GM23338 (cell line): Measurements from ENCODE around the gene ATP8B4.

ENCODE experiments used
- CREB1 ChIP-seq: fragments of 250-450 bp; sonication (Bioruptor Pico); IDR thresholded peaks from 2 replicates; pipeline ENCODE4 v1.5.0; 2020; ENCODE audit warnings: low read depth, mild to moderate bottlenecking, moderate library complexity
- EZH2 ChIP-seq: fragments of 200-600 bp; sonication (generic); IDR thresholded peaks from one replicate; pipeline ENCODE4 v1.8.0; 2017; ENCODE audit warnings: antibody characterized with exemption, mild to moderate bottlenecking, low read depth; ENCODE audit not compliant: unreplicated experiment
- EZH2phosphoT487 ChIP-seq: fragments of 200-600 bp; sonication (generic); IDR thresholded peaks from one replicate; pipeline ENCODE4 v1.8.1; 2018; ENCODE audit warnings: antibody characterized with exemption; ENCODE audit not compliant: unreplicated experiment
- JUNB ChIP-seq: IDR thresholded peaks from one replicate; pipeline ENCODE4 v1.6.1; 2016; ENCODE audit warnings: antibody characterized with exemption; ENCODE audit not compliant: unreplicated experiment
- POLR2AphosphoS5 ChIP-seq: IDR thresholded peaks from 2 replicates; pipeline ENCODE4 v1.6.1; 2016; ENCODE audit warnings: antibody characterized with exemption, low read depth
- STAT1 ChIP-seq: IDR thresholded peaks from one replicate; pipeline ENCODE4 v1.6.1; 2016; ENCODE audit warnings: antibody characterized with exemption; ENCODE audit not compliant: unreplicated experiment
- TF ChIP-seq, protein P1 (sequence below), 2 experiments: fragments of 200-600 bp in 1 of 2; sonication (generic) in 1 of 2; conservative IDR thresholded peaks; 2 replicates each; pipeline versions ENCODE4 v1.5.1 to v1.6.1; 2016 to 2017; ENCODE audit warnings: antibody characterized with exemption in 2 of 2, low read depth in 2 of 2, mild to moderate bottlenecking in 2 of 2, moderate library complexity in 1 of 2
- TF ChIP-seq, protein P2 (sequence below): IDR thresholded peaks from 2 replicates; pipeline ENCODE4 v1.6.1; 2016; ENCODE audit warnings: antibody characterized with exemption
- TF ChIP-seq, protein P3 (sequence below): fragments of 250-450 bp; sonication (Bioruptor Pico); IDR thresholded peaks from 2 replicates; pipeline ENCODE4 v1.5.0; 2020; ENCODE audit warnings: mild to moderate bottlenecking, moderate library complexity

DNA sequence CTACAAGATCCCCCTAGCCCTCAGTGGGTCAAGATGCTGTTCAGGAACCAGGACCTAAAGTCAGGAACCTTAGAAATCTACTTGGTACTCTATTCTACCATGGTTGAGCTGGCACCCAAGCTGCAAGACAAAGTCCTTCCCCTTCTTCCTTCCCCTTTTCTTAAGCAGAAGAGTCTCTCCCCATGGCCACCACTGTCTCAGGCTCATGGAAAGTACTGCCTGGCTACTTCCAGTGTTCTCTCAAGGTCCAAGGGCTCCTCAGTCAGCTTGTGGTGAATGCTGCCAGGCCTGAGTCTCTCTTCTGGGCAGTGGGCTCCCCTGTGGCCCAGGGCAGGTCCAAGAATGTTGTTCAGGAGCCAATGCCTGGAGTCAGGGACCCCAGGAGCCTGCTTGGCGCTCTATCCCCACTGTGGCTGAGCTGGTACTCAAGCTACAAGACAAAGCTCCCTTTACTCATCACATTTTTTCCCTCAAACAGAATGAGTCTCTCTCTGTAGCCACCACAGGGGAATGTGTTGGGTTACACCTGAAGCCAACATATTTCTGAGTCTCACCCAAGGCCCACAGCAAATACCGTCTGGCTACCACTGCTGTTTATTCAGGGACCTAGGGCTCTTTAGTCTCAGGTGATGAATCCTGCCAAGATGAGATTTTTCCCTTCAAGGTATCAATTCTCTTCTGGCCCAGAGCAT is 44.8 kb upstream of the ATP8B4 start:
- TF ChIP-seq, protein P1, sequence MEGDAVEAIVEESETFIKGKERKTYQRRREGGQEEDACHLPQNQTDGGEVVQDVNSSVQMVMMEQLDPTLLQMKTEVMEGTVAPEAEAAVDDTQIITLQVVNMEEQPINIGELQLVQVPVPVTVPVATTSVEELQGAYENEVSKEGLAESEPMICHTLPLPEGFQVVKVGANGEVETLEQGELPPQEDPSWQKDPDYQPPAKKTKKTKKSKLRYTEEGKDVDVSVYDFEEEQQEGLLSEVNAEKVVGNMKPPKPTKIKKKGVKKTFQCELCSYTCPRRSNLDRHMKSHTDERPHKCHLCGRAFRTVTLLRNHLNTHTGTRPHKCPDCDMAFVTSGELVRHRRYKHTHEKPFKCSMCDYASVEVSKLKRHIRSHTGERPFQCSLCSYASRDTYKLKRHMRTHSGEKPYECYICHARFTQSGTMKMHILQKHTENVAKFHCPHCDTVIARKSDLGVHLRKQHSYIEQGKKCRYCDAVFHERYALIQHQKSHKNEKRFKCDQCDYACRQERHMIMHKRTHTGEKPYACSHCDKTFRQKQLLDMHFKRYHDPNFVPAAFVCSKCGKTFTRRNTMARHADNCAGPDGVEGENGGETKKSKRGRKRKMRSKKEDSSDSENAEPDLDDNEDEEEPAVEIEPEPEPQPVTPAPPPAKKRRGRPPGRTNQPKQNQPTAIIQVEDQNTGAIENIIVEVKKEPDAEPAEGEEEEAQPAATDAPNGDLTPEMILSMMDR (conservative IDR thresholded peaks at IDR 0.05; ENCODE audit: low read depth in 2 of 2), result no peak
- TF ChIP-seq EZH2, result no peak
- no peak for TF ChIP-seq POLR2AphosphoS5
- no peak for TF ChIP-seq JUNB
- TF ChIP-seq, protein P2, sequence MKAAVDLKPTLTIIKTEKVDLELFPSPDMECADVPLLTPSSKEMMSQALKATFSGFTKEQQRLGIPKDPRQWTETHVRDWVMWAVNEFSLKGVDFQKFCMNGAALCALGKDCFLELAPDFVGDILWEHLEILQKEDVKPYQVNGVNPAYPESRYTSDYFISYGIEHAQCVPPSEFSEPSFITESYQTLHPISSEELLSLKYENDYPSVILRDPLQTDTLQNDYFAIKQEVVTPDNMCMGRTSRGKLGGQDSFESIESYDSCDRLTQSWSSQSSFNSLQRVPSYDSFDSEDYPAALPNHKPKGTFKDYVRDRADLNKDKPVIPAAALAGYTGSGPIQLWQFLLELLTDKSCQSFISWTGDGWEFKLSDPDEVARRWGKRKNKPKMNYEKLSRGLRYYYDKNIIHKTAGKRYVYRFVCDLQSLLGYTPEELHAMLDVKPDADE, result no peak
- TF ChIP-seq EZH2phosphoT487, result no peak
- TF ChIP-seq STAT1, result no peak
- TF ChIP-seq, protein P3, sequence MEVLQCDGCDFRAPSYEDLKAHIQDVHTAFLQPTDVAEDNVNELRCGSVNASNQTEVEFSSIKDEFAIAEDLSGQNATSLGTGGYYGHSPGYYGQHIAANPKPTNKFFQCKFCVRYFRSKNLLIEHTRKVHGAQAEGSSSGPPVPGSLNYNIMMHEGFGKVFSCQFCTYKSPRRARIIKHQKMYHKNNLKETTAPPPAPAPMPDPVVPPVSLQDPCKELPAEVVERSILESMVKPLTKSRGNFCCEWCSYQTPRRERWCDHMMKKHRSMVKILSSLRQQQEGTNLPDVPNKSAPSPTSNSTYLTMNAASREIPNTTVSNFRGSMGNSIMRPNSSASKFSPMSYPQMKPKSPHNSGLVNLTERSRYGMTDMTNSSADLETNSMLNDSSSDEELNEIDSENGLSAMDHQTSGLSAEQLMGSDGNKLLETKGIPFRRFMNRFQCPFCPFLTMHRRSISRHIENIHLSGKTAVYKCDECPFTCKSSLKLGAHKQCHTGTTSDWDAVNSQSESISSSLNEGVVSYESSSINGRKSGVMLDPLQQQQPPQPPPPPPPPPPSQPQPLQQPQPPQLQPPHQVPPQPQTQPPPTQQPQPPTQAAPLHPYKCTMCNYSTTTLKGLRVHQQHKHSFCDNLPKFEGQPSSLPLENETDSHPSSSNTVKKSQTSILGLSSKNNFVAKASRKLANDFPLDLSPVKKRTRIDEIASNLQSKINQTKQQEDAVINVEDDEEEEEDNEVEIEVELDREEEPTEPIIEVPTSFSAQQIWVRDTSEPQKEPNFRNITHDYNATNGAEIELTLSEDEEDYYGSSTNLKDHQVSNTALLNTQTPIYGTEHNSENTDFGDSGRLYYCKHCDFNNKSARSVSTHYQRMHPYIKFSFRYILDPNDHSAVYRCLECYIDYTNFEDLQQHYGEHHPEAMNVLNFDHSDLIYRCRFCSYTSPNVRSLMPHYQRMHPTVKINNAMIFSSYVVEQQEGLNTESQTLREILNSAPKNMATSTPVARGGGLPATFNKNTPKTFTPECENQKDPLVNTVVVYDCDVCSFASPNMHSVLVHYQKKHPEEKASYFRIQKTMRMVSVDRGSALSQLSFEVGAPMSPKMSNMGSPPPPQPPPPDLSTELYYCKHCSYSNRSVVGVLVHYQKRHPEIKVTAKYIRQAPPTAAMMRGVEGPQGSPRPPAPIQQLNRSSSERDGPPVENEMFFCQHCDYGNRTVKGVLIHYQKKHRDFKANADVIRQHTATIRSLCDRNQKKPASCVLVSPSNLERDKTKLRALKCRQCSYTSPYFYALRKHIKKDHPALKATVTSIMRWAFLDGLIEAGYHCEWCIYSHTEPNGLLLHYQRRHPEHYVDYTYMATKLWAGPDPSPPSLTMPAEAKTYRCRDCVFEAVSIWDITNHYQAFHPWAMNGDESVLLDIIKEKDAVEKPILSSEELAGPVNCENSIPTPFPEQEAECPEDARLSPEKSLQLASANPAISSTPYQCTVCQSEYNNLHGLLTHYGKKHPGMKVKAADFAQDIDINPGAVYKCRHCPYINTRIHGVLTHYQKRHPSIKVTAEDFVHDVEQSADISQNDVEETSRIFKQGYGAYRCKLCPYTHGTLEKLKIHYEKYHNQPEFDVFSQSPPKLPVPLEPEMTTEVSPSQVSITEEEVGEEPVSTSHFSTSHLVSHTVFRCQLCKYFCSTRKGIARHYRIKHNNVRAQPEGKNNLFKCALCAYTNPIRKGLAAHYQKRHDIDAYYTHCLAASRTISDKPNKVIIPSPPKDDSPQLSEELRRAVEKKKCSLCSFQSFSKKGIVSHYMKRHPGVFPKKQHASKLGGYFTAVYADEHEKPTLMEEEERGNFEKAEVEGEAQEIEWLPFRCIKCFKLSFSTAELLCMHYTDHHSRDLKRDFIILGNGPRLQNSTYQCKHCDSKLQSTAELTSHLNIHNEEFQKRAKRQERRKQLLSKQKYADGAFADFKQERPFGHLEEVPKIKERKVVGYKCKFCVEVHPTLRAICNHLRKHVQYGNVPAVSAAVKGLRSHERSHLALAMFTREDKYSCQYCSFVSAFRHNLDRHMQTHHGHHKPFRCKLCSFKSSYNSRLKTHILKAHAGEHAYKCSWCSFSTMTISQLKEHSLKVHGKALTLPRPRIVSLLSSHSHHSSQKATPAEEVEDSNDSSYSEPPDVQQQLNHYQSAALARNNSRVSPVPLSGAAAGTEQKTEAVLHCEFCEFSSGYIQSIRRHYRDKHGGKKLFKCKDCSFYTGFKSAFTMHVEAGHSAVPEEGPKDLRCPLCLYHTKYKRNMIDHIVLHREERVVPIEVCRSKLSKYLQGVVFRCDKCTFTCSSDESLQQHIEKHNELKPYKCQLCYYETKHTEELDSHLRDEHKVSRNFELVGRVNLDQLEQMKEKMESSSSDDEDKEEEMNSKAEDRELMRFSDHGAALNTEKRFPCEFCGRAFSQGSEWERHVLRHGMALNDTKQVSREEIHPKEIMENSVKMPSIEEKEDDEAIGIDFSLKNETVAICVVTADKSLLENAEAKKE (CRISPR knock-in tag), result no peak
- TF ChIP-seq CREB1, result no peak
